HEK293 (cell line): ENCODE data around the gene EIF4A3.

Experiments used
- SP7 ChIP-seq: fragments of 450-650 bp; formaldehyde crosslinking; IDR thresholded peaks from 2 replicates; pipeline ENCODE4 v1.5.1; 2016; ENCODE audit warnings: missing biosample characterization, missing genetic modification characterization
- ZBTB26 ChIP-seq: fragments of 450-650 bp; formaldehyde crosslinking; optimal IDR thresholded peaks from 2 replicates; pipeline ENCODE3; 2016; ENCODE audit warnings: missing biosample characterization, mild to moderate bottlenecking, missing genetic modification characterization
- ZBTB7A ChIP-seq: fragments of 450-650 bp; formaldehyde crosslinking; IDR thresholded peaks from 2 replicates; pipeline ENCODE4 v1.5.1; 2016; ENCODE audit warnings: low read depth, missing biosample characterization, missing genetic modification characterization
- ZSCAN4 ChIP-seq: fragments of 450-650 bp; formaldehyde crosslinking; IDR thresholded peaks from 2 replicates; pipeline ENCODE4 v1.5.1; 2017; ENCODE audit warnings: missing biosample characterization, missing genetic modification characterization

GRCh38 chr17:80153004-80153403 lies 6.1 kb upstream of the EIF4A3 start:
- TF ChIP-seq ZSCAN4 (tag by site-specific recombination): no peak
- TF ChIP-seq ZBTB26 (tag by site-specific recombination): no peak
- TF ChIP-seq SP7 (tag by site-specific recombination): no peak
- TF ChIP-seq ZBTB7A (tag by site-specific recombination): no peak
